Astrocyte of the cerebellum (primary cell): ENCODE measurements around the gene ARHGAP42.

ENCODE experiments used
- DNase-seq: peaks from one replicate; pipeline ENCODE4 v3.0.0-alpha.2; 2011; ENCODE audit warnings: low read depth
- H3K4me3 ChIP-seq: 2 replicates; pipeline ENCODE4 v1.5.1; 2011; ENCODE audit warnings: mild to moderate bottlenecking, low read depth, low read length, moderate library complexity
- in situ Hi-C: cut with HindIII; loops from 2 replicates; pipeline ENCODE4 v1.10.0; 2017; ENCODE audit warnings: low sequenced_read_pairs
- TF ChIP-seq, protein P1 (sequence below): IDR thresholded peaks from 2 replicates; pipeline ENCODE4 v1.5.1; 2012; ENCODE audit warnings: low read length, low read depth, moderate library complexity, mild to moderate bottlenecking; ENCODE audit errors: missing control alignments

Gene ARHGAP42

GRCh38 chr11:100793525-100793924, 106.4 kb downstream of the ARHGAP42 start:
- no peak overlapping the region for H3K4me3 ChIP-seq
- no peak for DNase-seq
- in situ Hi-C loops, result no loop called here
- TF ChIP-seq, protein P1, sequence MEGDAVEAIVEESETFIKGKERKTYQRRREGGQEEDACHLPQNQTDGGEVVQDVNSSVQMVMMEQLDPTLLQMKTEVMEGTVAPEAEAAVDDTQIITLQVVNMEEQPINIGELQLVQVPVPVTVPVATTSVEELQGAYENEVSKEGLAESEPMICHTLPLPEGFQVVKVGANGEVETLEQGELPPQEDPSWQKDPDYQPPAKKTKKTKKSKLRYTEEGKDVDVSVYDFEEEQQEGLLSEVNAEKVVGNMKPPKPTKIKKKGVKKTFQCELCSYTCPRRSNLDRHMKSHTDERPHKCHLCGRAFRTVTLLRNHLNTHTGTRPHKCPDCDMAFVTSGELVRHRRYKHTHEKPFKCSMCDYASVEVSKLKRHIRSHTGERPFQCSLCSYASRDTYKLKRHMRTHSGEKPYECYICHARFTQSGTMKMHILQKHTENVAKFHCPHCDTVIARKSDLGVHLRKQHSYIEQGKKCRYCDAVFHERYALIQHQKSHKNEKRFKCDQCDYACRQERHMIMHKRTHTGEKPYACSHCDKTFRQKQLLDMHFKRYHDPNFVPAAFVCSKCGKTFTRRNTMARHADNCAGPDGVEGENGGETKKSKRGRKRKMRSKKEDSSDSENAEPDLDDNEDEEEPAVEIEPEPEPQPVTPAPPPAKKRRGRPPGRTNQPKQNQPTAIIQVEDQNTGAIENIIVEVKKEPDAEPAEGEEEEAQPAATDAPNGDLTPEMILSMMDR, result no peak

GRCh38 chr11:100794446-100794845, 107.4 kb downstream of the ARHGAP42 start:
- TF ChIP-seq, protein P1, result no peak
- H3K4me3 ChIP-seq, result no peak overlapping the region
- in situ Hi-C loops, result no loop called here
- DNase-seq, result no peak

- no peak for DNase-seq
- H3K4me3 ChIP-seq, result no peak overlapping the region
- in situ Hi-C loops, result no loop called here
- TF ChIP-seq, protein P1, result no peak
Measured at GRCh38 chr11:100799445-100799844, 112.4 kb downstream of the ARHGAP42 start.

GRCh38 chr11:100800202-100800601, 113.1 kb downstream of the ARHGAP42 start:
- TF ChIP-seq, protein P1, result no peak
- in situ Hi-C loops, result no loop called here
- H3K4me3 ChIP-seq, result no peak overlapping the region
- DNase-seq, result no peak

DNA sequence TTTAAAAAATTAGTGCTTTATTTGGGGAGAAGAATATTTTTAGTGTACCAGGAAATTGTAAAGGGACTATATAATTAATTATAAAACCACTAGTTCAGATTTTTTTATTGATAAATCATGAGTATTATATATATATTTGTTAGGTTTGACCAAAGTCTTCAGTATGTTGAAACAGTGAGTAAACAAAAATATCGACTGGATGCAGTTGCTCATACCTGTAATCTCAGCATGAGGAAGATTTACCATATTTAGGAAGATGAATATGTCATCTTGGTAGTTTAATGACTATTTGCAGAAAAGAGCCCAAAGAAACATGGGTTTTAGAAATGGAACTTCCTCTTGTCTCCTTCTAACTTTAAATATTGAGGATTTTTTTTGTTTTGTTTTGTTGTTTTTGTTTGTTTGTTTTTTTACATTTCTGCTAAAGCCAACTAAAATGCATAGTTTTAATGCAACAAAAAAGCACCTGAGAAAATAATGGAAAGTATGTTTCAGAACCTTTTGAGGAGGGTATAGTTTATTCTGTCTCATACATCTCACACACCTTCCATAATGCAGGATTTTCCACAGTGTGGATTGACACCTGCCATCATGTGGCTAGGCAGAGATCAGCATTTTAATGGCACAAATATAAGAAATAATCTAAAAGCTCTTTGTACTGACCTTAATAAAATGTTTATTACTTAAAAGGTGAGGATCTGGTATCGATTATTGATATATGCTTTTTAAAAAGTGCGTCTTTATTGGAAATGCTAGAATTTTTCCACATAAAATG, 114.3 kb downstream of the ARHGAP42 start:
- TF ChIP-seq, protein P1, result no peak
- H3K4me3 ChIP-seq, result no peak overlapping the region
- DNase-seq, result no peak
- in situ Hi-C loops, result no loop called here

DNA sequence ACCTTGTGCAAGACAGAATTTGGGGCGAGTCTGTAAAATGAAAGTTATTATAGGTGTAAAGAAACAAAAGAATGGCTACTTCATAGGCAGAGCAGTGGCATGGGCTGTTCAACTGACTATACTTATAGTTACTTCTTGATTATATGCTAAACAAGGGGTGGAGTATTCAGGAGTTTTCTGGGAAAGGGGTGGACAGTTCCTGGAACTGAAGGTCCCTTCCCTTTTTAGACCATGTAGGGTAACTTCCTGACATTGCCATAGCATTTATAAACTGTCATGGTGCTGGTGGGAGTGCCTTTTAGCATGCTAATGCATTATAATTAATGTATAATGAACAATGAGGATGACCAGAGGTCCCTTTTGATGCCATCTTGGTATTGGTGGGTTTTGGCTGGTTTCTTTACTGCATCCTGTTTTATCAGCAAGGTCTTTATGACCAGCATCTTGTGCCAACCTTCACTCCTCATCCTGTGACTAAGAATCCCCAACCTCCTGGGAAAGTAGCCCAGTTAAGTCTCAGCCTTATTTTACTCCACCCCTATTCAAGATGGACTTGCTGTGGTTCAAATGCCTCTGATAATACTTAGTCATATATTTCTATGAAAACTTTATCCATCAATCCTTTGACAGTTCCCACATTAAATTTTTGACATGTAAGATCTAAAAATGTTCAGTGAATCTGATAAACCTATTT, 118.6 kb downstream of the ARHGAP42 start:
- in situ Hi-C loops, result no loop called here

More for the DNA sequence above, 118.6 kb downstream of the ARHGAP42 start:
- TF ChIP-seq, protein P1, result no peak
- no peak for DNase-seq
- H3K4me3 ChIP-seq, result no peak overlapping the region
